GM19328 (cell line): ENCODE results near the gene ANKDD1B.
"Not testable (repeated sequence)": the region's sequence is repeated elsewhere in the genome, so short reads cannot be mapped to it uniquely, and the experiment has no call there.

Experiments used
- ATAC-seq: cut with Tn5 transposase; IDR thresholded peaks from one replicate; pipeline ENCODE4 v1.9.1; 2021; ENCODE audit warnings: mild to moderate bottlenecking, moderate library complexity; ENCODE audit not compliant: unreplicated experiment

ANKDD1B gene

GRCh38 chr5:75611311-75612225, at the start of gene ANKDD1B:
Gene ANKDD1B (plus strand): TSS chr5:75611453. CDS start chr5:75611635, 182 bp downstream.
- ATAC-seq = no peak

DNA sequence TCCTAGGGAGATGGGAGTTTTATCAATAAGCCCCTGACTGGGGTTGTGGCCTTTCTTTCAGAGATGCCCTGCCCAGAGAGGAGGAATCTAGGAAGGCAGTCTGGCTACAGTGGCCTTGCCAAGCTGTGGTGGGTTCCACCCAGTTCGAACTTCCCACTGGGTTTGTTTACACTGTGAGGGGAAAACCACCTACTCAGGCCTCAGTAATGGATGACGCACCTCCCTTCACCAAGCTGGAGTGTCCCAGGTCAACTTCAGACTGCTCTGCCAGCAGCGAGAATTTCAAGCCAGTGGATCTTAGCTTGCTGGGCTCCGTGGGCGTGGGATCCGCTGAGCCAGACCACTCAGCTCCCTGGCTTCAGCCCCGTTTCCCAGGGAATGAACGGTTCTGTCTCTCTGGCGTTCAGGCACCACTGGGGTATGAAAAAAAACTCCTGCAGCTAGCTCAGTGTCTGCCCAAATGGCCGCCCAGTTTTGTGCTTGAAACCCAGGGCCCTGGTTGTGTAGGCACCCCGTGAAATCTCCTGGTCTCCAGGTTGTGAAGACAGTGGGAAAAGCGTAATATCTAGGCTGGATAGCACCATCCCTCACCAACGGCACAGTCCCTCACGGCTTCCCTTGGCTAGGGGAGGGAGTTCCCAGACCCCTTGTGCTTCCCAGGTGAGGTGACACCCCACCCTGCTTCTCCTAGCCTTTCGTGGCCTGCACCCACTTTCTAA, 45.1 kb upstream of the ANKDD1B start:
- not testable (repeated sequence) for ATAC-seq

- peak; percentile 81 for ATAC-seq
Observed at GRCh38 chr5:75566710-75567309, 44.4 kb upstream of the ANKDD1B start.

GRCh38 chr5:75567710-75568109, 43.5 kb upstream of the ANKDD1B start:
- no peak for ATAC-seq

DNA sequence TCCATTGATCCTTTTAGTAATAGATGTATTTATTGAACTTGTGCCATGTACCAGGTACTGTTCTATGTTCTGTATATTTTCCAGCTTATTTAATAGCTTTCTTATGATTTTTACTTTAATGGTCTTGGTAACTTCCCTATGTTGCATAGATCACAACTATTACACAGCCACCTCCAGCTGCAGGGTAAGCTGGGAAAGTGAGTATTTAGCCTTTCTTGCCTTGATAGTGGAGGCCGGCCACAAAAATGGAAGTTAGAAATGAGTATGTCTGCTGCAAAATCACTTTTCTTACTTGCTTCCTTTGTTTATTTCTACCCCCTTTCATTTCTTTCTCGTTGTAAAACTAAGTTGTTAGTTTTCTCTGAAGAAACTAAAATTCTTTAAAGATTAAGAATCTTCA, 43.1 kb upstream of the ANKDD1B start:
- no peak for ATAC-seq

GRCh38 chr5:75571547-75571946, 39.7 kb upstream of the ANKDD1B start:
- no peak for ATAC-seq

DNA sequence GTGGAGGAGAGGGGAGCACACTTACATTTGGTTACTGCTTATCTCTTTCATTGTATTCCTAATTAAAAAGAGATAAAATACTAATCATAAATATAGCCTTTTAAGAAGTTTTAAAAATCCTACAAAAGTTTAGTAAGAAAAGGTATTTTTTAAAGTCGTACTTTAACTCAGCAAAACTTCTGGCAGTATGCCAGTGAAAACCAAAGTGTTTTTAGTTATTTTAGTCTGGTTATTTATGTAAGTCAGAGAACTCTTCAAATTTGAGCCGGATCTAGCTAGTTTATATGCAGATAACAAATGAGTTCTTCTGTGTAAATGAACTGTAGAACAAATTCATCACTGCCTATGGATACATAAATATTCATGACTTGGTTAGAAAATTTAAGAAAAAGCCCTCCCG, 36.5 kb upstream of the ANKDD1B start:
- ATAC-seq = peak; percentile 21

- ATAC-seq = not testable (repeated sequence)
Observed at GRCh38 chr5:75578280-75578679, 33.0 kb upstream of the ANKDD1B start.

- no peak for ATAC-seq
Observed at GRCh38 chr5:75584641-75585040, 26.6 kb upstream of the ANKDD1B start.

GRCh38 chr5:75588666-75589065, 22.6 kb upstream of the ANKDD1B start:
- no peak for ATAC-seq

GRCh38 chr5:75600535-75600934, 10.7 kb upstream of the ANKDD1B start:
- ATAC-seq = no peak

GRCh38 chr5:75601567-75601966, 9.7 kb upstream of the ANKDD1B start:
- no peak for ATAC-seq

DNA sequence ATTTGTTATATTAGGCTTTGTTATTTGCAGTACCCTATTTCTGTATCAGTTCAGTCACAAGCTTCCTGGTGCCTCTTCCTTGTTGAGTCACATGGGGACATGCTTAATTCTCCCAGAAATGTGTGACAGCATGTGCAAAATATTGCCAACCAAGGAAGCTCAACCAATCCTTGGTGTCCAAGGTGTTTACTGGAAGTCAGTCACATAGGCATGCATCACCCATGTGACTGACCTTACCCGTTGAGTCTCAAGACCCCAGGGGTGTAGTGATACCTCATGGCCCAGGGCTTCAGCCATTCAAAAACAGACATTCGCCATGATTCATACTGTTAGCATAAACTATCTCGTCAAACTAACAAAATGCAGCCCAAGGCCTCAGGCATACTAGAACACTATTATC, 9.3 kb upstream of the ANKDD1B start:
- no peak for ATAC-seq

- ATAC-seq = no peak
Observed at GRCh38 chr5:75603371-75603770, 7.9 kb upstream of the ANKDD1B start.

DNA sequence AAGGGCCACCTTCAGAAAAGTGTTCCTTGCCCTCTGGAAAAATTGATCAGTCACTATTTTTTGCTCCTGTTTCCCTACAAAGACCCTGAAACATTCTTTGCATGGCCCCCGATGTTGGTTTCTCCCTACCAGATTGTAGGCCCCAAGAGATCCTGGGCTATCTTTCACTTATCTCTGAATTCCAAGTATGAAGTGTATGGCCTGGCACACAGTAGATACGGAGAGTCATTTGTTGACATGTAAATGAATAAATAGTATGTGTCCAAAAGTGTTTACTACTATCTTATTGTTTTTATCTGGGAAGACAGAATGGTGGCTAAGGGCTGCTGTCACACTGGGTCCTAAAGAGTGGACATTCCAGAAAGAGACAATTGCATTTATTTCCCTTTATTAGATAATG, 7.4 kb upstream of the ANKDD1B start:
- ATAC-seq = no peak

DNA sequence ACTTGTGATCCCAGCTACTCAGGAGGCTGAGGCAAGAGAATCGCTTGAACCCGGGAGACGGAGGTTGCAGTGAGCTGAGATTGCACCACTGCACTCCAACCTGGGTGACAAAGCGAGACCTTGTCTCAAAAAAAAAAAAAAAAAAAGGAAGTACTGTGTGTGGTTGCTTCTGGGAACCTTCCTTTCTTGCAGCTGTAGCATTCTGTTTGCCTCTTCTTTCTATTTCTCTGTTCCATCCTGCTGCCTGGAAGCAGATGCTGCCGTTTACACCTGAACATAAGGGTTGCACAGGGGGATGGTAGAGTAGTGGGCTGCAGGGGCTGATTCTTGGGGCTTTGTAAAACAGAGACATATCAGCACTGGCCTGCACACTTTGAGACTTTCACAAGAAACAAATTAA, 3.9 kb upstream of the ANKDD1B start:
- ATAC-seq = not testable (repeated sequence)

GRCh38 chr5:75608870-75609269, 2.4 kb upstream of the ANKDD1B start:
- ATAC-seq = no peak

DNA sequence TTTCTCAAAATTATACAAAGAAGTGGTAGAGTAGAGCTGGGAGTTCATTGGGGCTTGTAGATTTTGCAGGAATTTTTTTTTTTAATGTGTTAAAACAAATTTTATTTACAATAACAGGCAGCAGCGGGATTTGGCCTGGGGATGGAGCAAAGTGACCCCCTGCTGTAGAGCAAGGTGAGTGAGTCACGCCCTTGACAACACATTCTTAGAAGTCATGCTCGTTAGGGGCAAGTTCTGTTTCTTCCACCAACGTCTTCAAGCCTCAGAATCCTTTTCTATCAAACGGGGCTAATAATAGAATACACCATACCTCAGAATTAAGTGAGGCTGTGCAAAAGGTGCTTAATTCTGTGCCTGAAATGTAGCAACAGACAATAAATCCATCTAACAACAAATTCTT, 1.1 kb upstream of the ANKDD1B start:
- no peak for ATAC-seq

DNA sequence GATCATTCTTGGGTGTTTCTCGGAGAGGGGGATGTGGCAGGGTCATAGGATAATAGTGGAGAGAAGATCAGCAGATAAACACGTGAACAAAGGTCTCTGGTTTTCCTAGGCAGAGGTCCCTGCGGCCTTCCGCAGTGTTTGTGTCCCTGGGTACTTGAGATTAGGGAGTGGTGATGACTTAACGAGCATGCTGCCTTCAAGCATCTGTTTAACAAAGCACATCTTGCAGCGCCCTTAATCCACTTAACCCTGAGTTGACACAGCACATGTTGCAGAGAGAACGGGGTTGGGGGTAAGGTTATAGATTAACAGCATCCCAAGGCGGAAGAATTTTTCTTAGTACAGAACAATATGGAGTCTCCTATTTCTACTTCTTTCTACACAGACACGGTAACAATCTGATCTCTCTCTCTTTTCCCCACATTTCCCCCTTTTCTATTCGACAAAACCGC, 368 bp upstream of the ANKDD1B start:
- ATAC-seq = not testable (repeated sequence)

DNA sequence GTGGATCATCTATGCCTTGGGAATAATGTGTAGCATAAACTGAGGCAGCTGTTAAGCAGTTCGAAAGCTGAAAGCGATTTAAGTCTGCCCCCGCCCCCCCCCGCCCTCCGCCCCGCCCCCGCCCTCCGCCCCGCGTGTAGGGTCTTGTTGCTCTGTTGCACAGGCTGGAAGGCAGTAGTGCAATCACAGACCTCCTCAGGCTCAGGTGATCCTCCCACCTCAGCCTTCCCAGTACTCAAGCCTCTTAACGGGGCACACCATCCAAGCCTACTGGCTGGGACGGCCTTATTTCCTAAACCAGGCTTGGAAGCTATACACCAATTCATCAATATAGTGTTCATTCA, 945 bp downstream of the ANKDD1B start:
- ATAC-seq = no peak

- ATAC-seq = no peak
Observed at GRCh38 chr5:75612901-75613300, 1.6 kb downstream of the ANKDD1B start.

- ATAC-seq = no peak
Observed at GRCh38 chr5:75614176-75614575, 2.9 kb downstream of the ANKDD1B start.
